ENCODE data around the gene FUT7.

DNA sequence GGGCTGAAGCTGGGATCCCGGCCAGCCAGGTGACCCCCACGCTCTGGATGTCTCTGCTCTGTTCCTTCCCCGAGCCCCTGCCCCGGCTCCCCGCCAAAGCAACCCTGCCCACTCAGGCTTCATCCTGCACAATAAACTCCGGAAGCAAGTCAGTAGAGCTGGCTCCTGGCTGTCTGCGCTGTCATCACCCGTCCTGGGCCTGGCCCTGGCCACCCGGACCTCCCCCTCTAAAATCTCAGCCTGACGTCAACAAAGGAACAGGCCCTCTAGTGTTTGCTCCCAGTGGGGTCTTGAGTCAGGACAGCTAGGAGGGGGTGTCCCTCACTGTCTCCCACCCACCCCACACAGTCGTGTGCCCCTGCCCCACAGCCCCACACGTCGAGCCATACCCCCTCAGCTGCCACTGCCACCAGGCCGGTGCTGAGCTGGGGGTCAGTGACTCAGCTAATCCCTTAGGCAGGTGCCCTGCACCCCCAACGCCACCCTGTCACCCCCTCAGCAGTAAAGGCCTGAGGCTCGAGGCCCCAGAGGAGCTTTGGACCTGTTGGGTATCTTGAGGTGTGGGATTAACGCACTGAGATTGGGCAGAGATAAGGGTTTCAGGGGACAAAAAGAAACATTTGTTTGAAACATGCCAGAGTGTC is 50.2 kb downstream of the FUT7 start:
- TF ChIP-seq POLR2AphosphoS5 (IDR thresholded peaks at IDR 0.05), result no peak
- TF ChIP-seq, protein P1, sequence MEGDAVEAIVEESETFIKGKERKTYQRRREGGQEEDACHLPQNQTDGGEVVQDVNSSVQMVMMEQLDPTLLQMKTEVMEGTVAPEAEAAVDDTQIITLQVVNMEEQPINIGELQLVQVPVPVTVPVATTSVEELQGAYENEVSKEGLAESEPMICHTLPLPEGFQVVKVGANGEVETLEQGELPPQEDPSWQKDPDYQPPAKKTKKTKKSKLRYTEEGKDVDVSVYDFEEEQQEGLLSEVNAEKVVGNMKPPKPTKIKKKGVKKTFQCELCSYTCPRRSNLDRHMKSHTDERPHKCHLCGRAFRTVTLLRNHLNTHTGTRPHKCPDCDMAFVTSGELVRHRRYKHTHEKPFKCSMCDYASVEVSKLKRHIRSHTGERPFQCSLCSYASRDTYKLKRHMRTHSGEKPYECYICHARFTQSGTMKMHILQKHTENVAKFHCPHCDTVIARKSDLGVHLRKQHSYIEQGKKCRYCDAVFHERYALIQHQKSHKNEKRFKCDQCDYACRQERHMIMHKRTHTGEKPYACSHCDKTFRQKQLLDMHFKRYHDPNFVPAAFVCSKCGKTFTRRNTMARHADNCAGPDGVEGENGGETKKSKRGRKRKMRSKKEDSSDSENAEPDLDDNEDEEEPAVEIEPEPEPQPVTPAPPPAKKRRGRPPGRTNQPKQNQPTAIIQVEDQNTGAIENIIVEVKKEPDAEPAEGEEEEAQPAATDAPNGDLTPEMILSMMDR (IDR thresholded peaks at IDR 0.05), result no peak
- TF ChIP-seq EP300 (IDR thresholded peaks at IDR 0.05), result no peak
- no peak for TF ChIP-seq POLR2A (IDR thresholded peaks at IDR 0.05)

Measured in stomach (tissue), 4 donors.